Left lung (tissue), 14 donors: ENCODE results near the gene ETV1. TPM values are rescaled to one million over a fixed set of nuclear protein-coding genes. Genes with fewer than 3 reads are reported as not detected.

Experiments used
- ATAC-seq: fragments of 200-7000 bp; cut with Tn5 transposase; one replicate; pipeline ENCODE4 v1.9.1; 2020; ENCODE audit warnings: moderate library complexity
- DNase-seq, 4 donors: peaks; one replicate each; pipeline ENCODE4 v3.0.0-alpha.2; 2013 to 2020
- H3K27ac ChIP-seq, 2 donors: fragments of 200-600 bp; sonication (generic) in 1 of 2; one replicate each; pipeline versions ENCODE4 v1.5.0 to v1.8.0; 2020 to 2021
- H3K27me3 ChIP-seq, 2 donors: fragments of 200-600 bp; sonication (generic) in 1 of 2; one replicate each; pipeline versions ENCODE4 v1.5.0 to v1.8.0; 2020 to 2021
- H3K36me3 ChIP-seq, 2 donors: fragments of 200-600 bp; sonication (generic) in 1 of 2; one replicate each; pipeline versions ENCODE4 v1.5.0 to v1.8.0; 2020 to 2021
- H3K4me1 ChIP-seq, 2 donors: fragments of 200-600 bp; one replicate each; pipeline ENCODE4 v1.8.0; 2021
- H3K4me3 ChIP-seq, 2 donors: fragments of 200-600 bp; sonication (generic) in 1 of 2; one replicate each; pipeline versions ENCODE4 v1.5.0 to v1.8.0; 2020 to 2021; ENCODE audit warnings: mild to moderate bottlenecking in 1 of 2
- H3K9me3 ChIP-seq, 2 donors: fragments of 200-600 bp; sonication (generic) in 1 of 2; one replicate each; pipeline versions ENCODE4 v1.5.0 to v1.8.0; 2020 to 2021
- CTCF ChIP-seq, 2 donors: fragments of 200-600 bp; sonication (generic) in 1 of 2; IDR thresholded peaks; one replicate each; pipeline versions ENCODE4 v1.5.0 to v1.8.0; 2021; ENCODE audit warnings: antibody characterized with exemption in 2 of 2
- intact Hi-C, 2 donors: fragments of 100-400 bp; cut with DNase I; formaldehyde crosslinking; loops; one replicate each; pipeline versions ENCODE4 v1.11.2 to v1.14.2; 2022
- long read RNA-seq, 12 donors: library from polyadenylated mRNA in 2 of 12; unstranded in 2 of 12; transcript quantifications; one replicate each; pipeline ENCODE4 v2.0.0 and lab custom pipeline, GENCODE V29; 2019 to 2026
- polyA plus RNA-seq, 6 donors: library from polyadenylated mRNA; unstranded; fragments of 120-200 nt; gene quantifications; one replicate each; pipeline ENCODE4 v1.2.1, GENCODE V29; 2013; ENCODE audit not compliant: insufficient read length in 6 of 6
- total RNA-seq, 2 donors: library from RNA; stranded (reverse); fragmentation: NEBNext Ultra II Directional; extraction: Animal tissue kit (Norgen Biotek cat#: 25700); gene quantifications; one replicate each; pipeline ENCODE4 v1.2.1, GENCODE V29; 2021
- donor health status: DM: no; HTN: yes; CAD: no.
- donor health status: DM: no; HTN: no; CAD: no.

ETV1 gene
- total RNA-seq (100 to 1,000 TPM in 1 of 2 donors, 10 to 100 TPM in 1; 61.6 to 134 TPM), polyA plus RNA-seq (10 to 100 TPM; 55.3 to 88.4 (median 72.5) TPM)
- long read RNA-seq, donor 1, partial matches to known transcripts = 39 of 46 reads
- long read RNA-seq, donor 1, other reads (novel, unspliced or antisense) = 6 of 46 reads
- long read RNA-seq, donor 2, partial matches to known transcripts = 16 of 16 reads
- long read RNA-seq, donor 2, other reads (novel, unspliced or antisense) = 0 of 16 reads
- long read RNA-seq, donor 3, partial matches to known transcripts = 5 of 6 reads
- long read RNA-seq, donor 3, other reads (novel, unspliced or antisense) = 0 of 6 reads
- long read RNA-seq, donor 4, partial matches to known transcripts = 2 of 6 reads
- long read RNA-seq, donor 4, other reads (novel, unspliced or antisense) = 3 of 6 reads
- long read RNA-seq, donor 5, partial matches to known transcripts = 20 of 20 reads
- long read RNA-seq, donor 5, other reads (novel, unspliced or antisense) = 0 of 20 reads
- long read RNA-seq, donor 6, partial matches to known transcripts = 0 of 6 reads
- long read RNA-seq, donor 6, other reads (novel, unspliced or antisense) = 6 of 6 reads
- long read RNA-seq, donor 7, partial matches to known transcripts = 0 of 1 reads
- long read RNA-seq, donor 7, other reads (novel, unspliced or antisense) = 0 of 1 reads
- long read RNA-seq, donor 8 = 0 reads
- long read RNA-seq, donor 9 = 0 reads
- long read RNA-seq, donor 10, partial matches to known transcripts = 2 of 3 reads
- long read RNA-seq, donor 10, other reads (novel, unspliced or antisense) = 0 of 3 reads
- long read RNA-seq, donor 11 = 0 reads
- long read RNA-seq, donor 12, partial matches to known transcripts = 11 of 11 reads
- long read RNA-seq, donor 12, other reads (novel, unspliced or antisense) = 0 of 11 reads

- DNase-seq (peak; percentile 75 to 91 (median 80)), ATAC-seq (peak; percentile 51)
- H3K27me3 ChIP-seq = peaks cover 0 to 21% of the 10 kb centered on the region in 2 donors
- intact Hi-C loops = loop anchor here in 1 of 2 donors (5.0 kb wide), 1 partner anchor 137 kb away; no protein-coding TSS in a partner anchor
- H3K27ac ChIP-seq = peak within 1 kb of the TSS; percentile 87 to 96
- peaks cover 0 to 7% of the 10 kb centered on the region in 2 donors for H3K4me1 ChIP-seq
- no peaks in the 10 kb centered on the region for H3K9me3 ChIP-seq
- H3K36me3 ChIP-seq = no peaks in the 10 kb centered on the region
- TF ChIP-seq CTCF (IDR thresholded peaks at IDR 0.05) = no peak
- H3K4me3 ChIP-seq = peak within 1 kb of the TSS; percentile 51 to 54
Measured at GRCh38 chr7:13989126-13989948, at the start of gene ETV1. ETV1 (minus strand) TSS chr7:13989666; CDS start chr7:13989052, 614 bp downstream.

DNA sequence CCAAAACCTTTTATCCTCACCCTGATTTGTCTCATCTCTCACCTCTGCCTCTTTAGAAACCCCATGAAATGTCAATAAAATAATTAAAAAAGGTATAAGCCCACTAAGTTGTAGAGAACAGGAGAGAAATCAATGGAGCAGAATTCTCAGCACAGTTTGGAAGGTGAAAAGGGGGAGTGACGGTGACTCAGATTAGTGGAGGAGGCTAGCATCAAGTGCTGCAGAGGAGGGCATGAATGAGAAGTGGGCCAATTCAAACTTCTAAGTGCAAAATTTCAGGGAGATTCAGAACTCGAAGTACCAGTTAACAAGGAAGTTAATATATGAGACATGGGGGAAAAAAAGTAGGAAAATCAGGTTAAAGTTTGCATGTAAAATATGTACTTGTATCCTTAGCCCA is 34.9 kb upstream of the ETV1 start:
- intact Hi-C loops = no loop called here
- Histone ChIP-seq H3K36me3 (no peaks in the 10 kb centered on the region), H3K4me1 (no peaks in the 10 kb centered on the region), H3K27ac (no peak overlapping the region), H3K4me3 (no peak overlapping the region), H3K27me3 (no peaks in the 10 kb centered on the region), H3K9me3 (peaks cover 0 to 5% of the 10 kb centered on the region in 2 donors)
- DNase-seq (no peak), ATAC-seq (peak; percentile 33)
- TF ChIP-seq CTCF (IDR thresholded peaks at IDR 0.05) = no peak

- no peak for TF ChIP-seq CTCF (IDR thresholded peaks at IDR 0.05)
- no peak for ATAC-seq
Measured at GRCh38 chr7:14023838-14024237, 34.4 kb upstream of the ETV1 start.

DNA sequence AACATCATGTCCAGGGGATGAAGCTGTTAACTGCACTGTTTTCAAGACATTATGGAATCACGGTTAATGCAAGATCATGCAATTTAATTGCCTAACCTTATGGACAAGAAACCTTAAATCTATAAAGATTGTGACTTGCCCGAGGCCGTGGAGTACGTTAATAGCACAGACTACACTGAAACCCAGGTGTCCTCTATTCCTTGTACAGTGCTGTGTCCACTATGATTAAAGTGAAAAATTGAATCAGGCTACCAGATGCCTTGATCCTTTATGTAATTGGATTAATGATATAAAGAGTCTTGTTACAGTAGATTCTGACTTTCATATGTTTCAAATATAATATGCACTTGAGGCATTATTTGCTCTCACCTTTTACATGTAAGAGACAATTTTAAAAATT is 33.9 kb upstream of the ETV1 start:
- no peak for TF ChIP-seq CTCF (IDR thresholded peaks at IDR 0.05)
- no peaks in the 10 kb centered on the region for H3K36me3 ChIP-seq
- DNase-seq = no peak
- H3K27ac ChIP-seq = no peak overlapping the region
- no peaks in the 10 kb centered on the region for H3K4me1 ChIP-seq
- no peaks in the 10 kb centered on the region for H3K27me3 ChIP-seq
- no peak for ATAC-seq
- H3K9me3 ChIP-seq = peaks cover 0 to 5% of the 10 kb centered on the region in 2 donors
- H3K4me3 ChIP-seq = no peak overlapping the region
- intact Hi-C loops = no loop called here

More at GRCh38 chr7:14023838-14024237, 34.4 kb upstream of the ETV1 start:
- no peak overlapping the region for H3K4me3 ChIP-seq
- H3K9me3 ChIP-seq = peaks cover 0 to 5% of the 10 kb centered on the region in 2 donors
- H3K4me1 ChIP-seq = no peaks in the 10 kb centered on the region
- DNase-seq = no peak
- intact Hi-C loops = no loop called here
- H3K27me3 ChIP-seq = no peaks in the 10 kb centered on the region
- H3K27ac ChIP-seq = no peak overlapping the region
- H3K36me3 ChIP-seq = no peaks in the 10 kb centered on the region
